ENCODE data around the gene TRPC6.

Gene TRPC6

DNA sequence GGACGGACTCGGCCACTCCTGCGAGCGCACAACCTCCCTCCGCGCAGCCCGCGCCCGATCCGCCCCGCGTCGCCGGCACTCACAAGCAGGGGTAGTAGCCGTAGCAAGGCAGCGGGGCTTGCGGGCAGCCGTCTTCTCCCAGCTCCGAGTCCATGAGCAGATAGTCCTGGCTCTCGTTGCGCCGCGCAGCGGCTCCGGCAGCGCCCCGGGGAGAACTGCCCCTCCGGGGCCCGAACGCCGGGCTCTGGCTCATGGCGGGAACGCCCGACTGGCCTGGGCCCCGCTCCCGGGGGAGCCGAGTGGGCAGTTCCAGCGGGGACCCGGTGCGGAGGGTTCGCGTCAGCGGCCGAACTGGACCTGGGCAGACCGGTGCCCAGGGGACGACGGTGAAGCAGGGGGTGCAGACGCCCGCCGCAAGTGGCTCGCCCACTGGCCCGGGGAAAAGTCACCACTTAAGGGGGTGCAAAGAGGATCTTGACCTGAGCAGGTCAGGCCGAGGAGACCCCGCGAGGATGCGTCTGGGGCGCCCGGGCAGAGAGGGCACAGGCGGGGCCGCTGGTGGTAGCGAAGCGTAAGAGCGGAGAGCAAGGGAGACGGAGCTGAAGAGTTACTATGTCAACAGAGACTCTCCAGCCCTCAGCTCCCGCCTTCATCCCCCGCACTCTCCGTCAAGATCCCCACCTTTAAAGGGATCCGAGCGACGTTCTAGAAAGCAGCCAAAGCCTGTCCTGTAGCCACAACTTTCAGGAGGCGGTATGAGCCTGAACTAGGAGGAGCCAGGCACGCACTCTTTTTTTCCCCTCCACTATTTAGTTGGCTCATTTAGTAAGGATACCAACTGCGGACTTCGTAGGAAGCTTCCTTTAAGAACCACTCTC, at the start of gene TRPC6:
Gene TRPC6, minus strand, starts transcription at position 757 of the 878 bp plus-strand sequence. Its CDS starts 504 bp downstream, at position 253.
- H3K4me3 ChIP-seq (ENCODE audit: control insufficient read depth, low read depth, low read length), result peak within 1 kb of the TSS; percentile 39
- TF ChIP-seq, protein P1, sequence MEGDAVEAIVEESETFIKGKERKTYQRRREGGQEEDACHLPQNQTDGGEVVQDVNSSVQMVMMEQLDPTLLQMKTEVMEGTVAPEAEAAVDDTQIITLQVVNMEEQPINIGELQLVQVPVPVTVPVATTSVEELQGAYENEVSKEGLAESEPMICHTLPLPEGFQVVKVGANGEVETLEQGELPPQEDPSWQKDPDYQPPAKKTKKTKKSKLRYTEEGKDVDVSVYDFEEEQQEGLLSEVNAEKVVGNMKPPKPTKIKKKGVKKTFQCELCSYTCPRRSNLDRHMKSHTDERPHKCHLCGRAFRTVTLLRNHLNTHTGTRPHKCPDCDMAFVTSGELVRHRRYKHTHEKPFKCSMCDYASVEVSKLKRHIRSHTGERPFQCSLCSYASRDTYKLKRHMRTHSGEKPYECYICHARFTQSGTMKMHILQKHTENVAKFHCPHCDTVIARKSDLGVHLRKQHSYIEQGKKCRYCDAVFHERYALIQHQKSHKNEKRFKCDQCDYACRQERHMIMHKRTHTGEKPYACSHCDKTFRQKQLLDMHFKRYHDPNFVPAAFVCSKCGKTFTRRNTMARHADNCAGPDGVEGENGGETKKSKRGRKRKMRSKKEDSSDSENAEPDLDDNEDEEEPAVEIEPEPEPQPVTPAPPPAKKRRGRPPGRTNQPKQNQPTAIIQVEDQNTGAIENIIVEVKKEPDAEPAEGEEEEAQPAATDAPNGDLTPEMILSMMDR (IDR thresholded peaks at IDR 0.05; ENCODE audit: control insufficient read depth, insufficient read depth, low read depth, low read length, missing control alignments), result no peak
- DNase-seq (ENCODE audit: low read depth), result no peak

DNA sequence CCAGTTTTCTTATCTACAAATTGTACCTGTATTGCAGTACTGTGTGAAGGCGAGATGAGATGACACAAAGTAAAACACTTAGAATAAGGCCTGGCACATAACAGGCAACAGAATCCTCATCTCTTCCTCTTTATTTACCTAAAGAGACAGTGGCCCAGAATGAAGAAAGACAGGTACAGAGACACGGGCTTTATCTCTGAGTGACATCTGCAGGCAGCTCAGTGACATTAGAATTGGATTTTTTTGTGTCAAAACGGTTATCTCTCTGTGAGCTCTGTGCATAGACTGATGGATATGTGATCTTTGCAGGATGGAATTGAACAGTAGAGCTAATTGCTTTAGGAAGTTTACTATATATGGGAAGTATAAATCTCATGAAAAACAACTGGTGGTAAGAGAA, 36.2 kb upstream of the TRPC6 start:
- no peak overlapping the region for H3K4me3 ChIP-seq (ENCODE audit: control insufficient read depth, low read depth, low read length)
- TF ChIP-seq, protein P1 (IDR thresholded peaks at IDR 0.05; ENCODE audit: control insufficient read depth, insufficient read depth, low read depth, low read length, missing control alignments), result no peak
- no peak for DNase-seq (ENCODE audit: low read depth)

DNA sequence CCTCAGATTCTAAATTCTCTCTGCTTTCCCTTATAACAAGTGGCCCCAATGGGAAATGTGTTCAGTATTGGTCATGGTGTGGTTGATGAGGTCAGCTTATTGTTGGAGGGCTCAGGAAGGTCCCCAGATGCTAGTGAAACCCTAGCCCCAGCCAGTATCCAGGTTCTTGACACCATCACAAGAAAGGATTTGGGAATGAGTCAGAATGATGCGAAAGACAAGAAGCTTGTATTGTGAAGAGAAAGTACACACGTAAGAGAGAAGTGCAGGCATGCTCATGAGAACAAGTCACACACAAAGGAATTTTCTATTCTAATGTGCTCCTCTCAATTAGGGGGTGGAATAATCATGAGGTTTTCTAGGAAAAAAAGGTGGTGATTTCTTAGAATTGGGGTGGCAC, 34.9 kb upstream of the TRPC6 start:
- DNase-seq (ENCODE audit: low read depth), result no peak
- H3K4me3 ChIP-seq (ENCODE audit: control insufficient read depth, low read depth, low read length), result no peak overlapping the region
- TF ChIP-seq, protein P1 (IDR thresholded peaks at IDR 0.05; ENCODE audit: control insufficient read depth, insufficient read depth, low read depth, low read length, missing control alignments), result no peak

DNA sequence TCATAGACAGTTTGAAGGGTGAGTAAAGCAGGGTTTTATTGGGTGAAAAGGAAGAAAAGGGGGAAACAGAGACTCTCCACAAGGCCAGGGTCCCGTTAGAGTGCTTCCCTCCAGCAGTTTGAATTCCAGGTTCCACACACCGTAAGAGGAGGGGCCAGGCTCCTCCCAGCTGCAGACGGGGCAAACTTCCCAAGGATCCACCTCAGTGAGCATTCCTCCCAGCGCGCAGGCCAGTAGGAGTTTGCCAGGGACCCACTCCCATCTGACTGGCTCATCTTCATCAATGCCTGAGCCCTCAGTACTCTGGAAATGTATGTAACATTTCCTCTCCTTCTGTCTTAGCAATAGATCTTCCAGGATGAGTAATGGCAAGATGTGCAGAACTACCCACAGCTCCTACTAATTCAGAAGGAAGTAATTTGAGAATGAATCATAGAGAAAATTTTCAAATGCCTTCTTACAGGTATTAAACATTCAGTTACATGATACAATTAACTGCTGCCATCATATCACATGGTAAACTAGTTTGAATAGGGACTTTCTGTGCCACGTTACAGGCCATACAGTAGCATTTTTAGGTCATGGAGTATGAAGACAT, 34.0 kb upstream of the TRPC6 start:
- DNase-seq (ENCODE audit: low read depth), result no peak
- H3K4me3 ChIP-seq (ENCODE audit: control insufficient read depth, low read depth, low read length), result no peak overlapping the region
- TF ChIP-seq, protein P1 (IDR thresholded peaks at IDR 0.05; ENCODE audit: control insufficient read depth, insufficient read depth, low read depth, low read length, missing control alignments), result no peak

DNA sequence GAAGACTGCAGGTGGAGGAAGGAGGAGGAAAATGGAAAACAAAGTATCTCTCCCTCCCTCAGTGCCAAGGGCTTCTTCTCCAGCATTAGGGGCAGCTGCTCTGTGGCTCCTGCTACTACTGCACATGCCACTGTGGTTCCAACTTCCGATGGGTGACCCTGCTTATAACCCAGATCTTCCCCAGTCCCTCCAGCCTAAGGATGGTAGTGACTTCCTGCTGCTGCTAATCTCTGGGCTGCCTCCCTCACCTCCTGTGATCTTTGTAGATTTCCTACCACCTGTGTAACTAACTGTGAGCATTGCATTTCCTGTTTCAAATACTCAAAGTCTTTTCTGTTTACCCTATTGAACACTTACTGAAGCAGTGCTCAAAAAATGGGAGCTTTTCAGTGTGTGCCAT, 28.7 kb upstream of the TRPC6 start:
- DNase-seq (ENCODE audit: low read depth), result no peak
- no peak overlapping the region for H3K4me3 ChIP-seq (ENCODE audit: control insufficient read depth, low read depth, low read length)
- TF ChIP-seq, protein P1 (IDR thresholded peaks at IDR 0.05; ENCODE audit: control insufficient read depth, insufficient read depth, low read depth, low read length, missing control alignments), result no peak

DNA sequence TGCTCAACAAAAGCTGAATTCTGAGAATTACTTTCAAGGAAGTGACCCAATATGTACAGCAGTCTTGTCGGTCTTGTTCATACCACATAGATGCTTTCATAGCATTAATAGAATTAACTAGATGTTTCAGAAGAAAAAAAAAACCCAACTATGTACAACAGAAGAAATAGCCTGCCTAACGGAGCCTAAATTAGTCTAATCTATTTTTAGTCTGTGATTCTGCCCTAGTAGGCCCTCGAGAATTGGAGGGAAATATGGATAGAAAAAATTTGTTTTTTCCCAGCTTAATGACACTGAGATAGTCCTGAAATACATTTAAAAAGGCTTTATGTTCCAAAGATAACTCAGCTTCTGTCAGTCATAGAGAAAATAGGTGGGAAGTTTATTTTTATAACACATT, 17.1 kb upstream of the TRPC6 start:
- H3K4me3 ChIP-seq (ENCODE audit: control insufficient read depth, low read depth, low read length), result no peak overlapping the region
- TF ChIP-seq, protein P1 (IDR thresholded peaks at IDR 0.05; ENCODE audit: control insufficient read depth, insufficient read depth, low read depth, low read length, missing control alignments), result no peak
- no peak for DNase-seq (ENCODE audit: low read depth)
